IMR-90 (cell line): Measurements from ENCODE around the gene ERP44.

Source experiments
- CTCF ChIP-seq: conservative IDR thresholded peaks from 2 replicates; pipeline ENCODE4 v1.5.1; 2012; ENCODE audit warnings: mild to moderate bottlenecking, low read depth, low read length, improper control_type of control experiment
- POLR2A ChIP-seq: IDR thresholded peaks from 2 replicates; pipeline ENCODE4 v1.6.1; 2012; ENCODE audit warnings: mild to moderate bottlenecking, low read depth, low read length
- RFX5 ChIP-seq: IDR thresholded peaks from 2 replicates; pipeline ENCODE4 v1.8.0; 2012; ENCODE audit warnings: low read depth, mild to moderate bottlenecking, low read length, moderate library complexity
- SMC3 ChIP-seq: fragments of 150-350 bp; IDR thresholded peaks from 2 replicates; pipeline ENCODE4 v1.6.1; 2016; ENCODE audit warnings: low read depth, mild to moderate bottlenecking, antibody characterized with exemption, low read length, moderate library complexity

GRCh38 chr9:99947395-99947794, 151.4 kb downstream of the ERP44 start:
- no peak for TF ChIP-seq CTCF
- no peak for TF ChIP-seq SMC3
- no peak for TF ChIP-seq POLR2A
- no peak for TF ChIP-seq RFX5
